ENCODE results near the gene TENM4. TPM values are rescaled to one million over a fixed set of nuclear protein-coding genes. Genes with fewer than 3 reads are reported as not detected.

The TENM4 gene
- total and polyA plus RNA-seq, 4 experiments from 2014 or later = 0.25 to 0.28 TPM; not detected in 2

DNA sequence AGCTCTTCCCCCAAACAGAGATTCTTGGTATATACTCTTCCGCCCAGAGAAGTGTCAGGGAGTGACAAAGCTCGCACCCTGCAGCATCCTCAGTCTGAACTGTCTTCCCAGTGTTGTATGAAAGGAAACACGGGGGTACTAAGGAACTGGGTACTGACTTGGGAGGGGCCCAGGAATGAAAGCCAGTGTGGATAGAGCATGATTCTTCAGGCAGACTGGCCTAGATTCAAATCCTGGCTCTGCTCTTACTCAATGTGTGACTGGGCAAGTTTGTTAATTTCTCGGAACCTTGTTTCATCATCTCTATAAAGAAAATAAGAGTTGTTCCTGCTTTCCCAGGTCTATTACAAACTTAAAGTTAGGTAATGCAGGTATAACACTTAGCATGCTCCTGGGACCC, 600.2 kb downstream of the TENM4 start:
- Mint-ChIP-seq H3K4me3 (no peak overlapping the region), H3K9me3 (no peaks in the 10 kb centered on the region), H3K27me3 (peaks cover 8 to 16% of the 10 kb centered on the region in 2 donors), H3K27ac (no peak overlapping the region), H3K36me3 (no peaks in the 10 kb centered on the region), H3K4me1 (no peaks in the 10 kb centered on the region)
- Histone ChIP-seq H3K4me1 (ENCODE audit: insufficient read depth, low read length) (no peaks in the 10 kb centered on the region), H3K27me3 (ENCODE audit: insufficient read depth, low read length) (no peaks in the 10 kb centered on the region), H3K27ac (ENCODE audit: low read depth, low read length) (no peak overlapping the region), H3K36me3 (ENCODE audit: insufficient read depth, low read length) (no peaks in the 10 kb centered on the region), H3K9me3 (ENCODE audit: control insufficient read depth in 1 of 2, low read length in 2 of 2) (no peaks in the 10 kb centered on the region), H3K4me3 (ENCODE audit: low read length in 2 of 2) (no peak overlapping the region)
- DNase-seq = no peak
- POLR2A ChIA-PET (ENCODE audit: partially characterized antibody) = no interaction called here
- CTCF ChIA-PET (ENCODE audit: partially characterized antibody) = no interaction called here
- intact Hi-C loops (cut with micrococcal nuclease) = no loop called here

GRCh38 chr11:78840200-78840599, 600.6 kb downstream of the TENM4 start:
- H3K4me3 ChIP-seq (ENCODE audit: low read length in 2 of 2) = no peak overlapping the region
- Mint-ChIP-seq H3K36me3 (no peaks in the 10 kb centered on the region), H3K4me3 (no peak overlapping the region), H3K4me1 (no peaks in the 10 kb centered on the region), H3K27ac (no peak overlapping the region), H3K27me3 (peaks cover 8 to 14% of the 10 kb centered on the region in 2 donors), H3K9me3 (no peaks in the 10 kb centered on the region)
- no peaks in the 10 kb centered on the region for H3K36me3 ChIP-seq (ENCODE audit: insufficient read depth, low read length)
- POLR2A ChIA-PET (ENCODE audit: partially characterized antibody) = no interaction called here
- no peak for DNase-seq
- H3K27me3 ChIP-seq (ENCODE audit: insufficient read depth, low read length) = no peaks in the 10 kb centered on the region
- intact Hi-C loops (cut with micrococcal nuclease) = no loop called here
- H3K27ac ChIP-seq (ENCODE audit: low read depth, low read length) = no peak overlapping the region
- no peaks in the 10 kb centered on the region for H3K4me1 ChIP-seq (ENCODE audit: insufficient read depth, low read length)
- CTCF ChIA-PET (ENCODE audit: partially characterized antibody) = no interaction called here
- no peaks in the 10 kb centered on the region for H3K9me3 ChIP-seq (ENCODE audit: control insufficient read depth in 1 of 2, low read length in 2 of 2)

DNA sequence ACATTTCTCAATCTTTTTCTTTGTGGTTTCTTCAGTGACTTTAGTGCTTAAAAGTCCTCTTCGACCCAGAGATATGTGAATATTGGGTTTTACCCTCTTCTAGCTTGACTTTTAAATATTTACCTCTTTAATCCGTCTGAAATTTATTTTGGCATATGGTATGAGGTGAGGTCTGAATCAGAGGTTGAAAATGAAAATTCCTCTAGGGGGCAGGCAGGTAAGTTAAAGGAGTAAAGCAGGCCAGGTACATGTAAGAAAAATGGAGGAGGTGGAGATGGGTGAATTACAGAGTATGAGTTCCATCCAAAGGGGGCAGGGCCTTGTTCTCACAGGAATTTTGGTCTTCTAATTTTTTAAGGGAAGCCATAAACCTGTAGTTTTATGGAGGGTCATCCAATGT, 602.4 kb downstream of the TENM4 start:
- H3K27me3 ChIP-seq (ENCODE audit: insufficient read depth, low read length) = no peaks in the 10 kb centered on the region
- no peaks in the 10 kb centered on the region for H3K36me3 ChIP-seq (ENCODE audit: insufficient read depth, low read length)
- H3K27ac ChIP-seq (ENCODE audit: low read depth, low read length) = no peak overlapping the region
- H3K4me3 Mint-ChIP-seq = no peak overlapping the region
- no peaks in the 10 kb centered on the region for H3K4me1 Mint-ChIP-seq
- H3K4me1 ChIP-seq (ENCODE audit: insufficient read depth, low read length) = no peaks in the 10 kb centered on the region
- H3K36me3 Mint-ChIP-seq = no peaks in the 10 kb centered on the region
- H3K4me3 ChIP-seq (ENCODE audit: low read length in 2 of 2) = no peak overlapping the region
- POLR2A ChIA-PET (ENCODE audit: partially characterized antibody) = no interaction called here
- intact Hi-C loops (cut with micrococcal nuclease) = no loop called here
- DNase-seq = no peak
- peaks cover 8 to 13% of the 10 kb centered on the region in 2 donors for H3K27me3 Mint-ChIP-seq
- CTCF ChIA-PET (ENCODE audit: partially characterized antibody) = no interaction called here
- no peak overlapping the region for H3K27ac Mint-ChIP-seq
- no peaks in the 10 kb centered on the region for H3K9me3 Mint-ChIP-seq
- H3K9me3 ChIP-seq (ENCODE audit: control insufficient read depth in 1 of 2, low read length in 2 of 2) = no peaks in the 10 kb centered on the region

GRCh38 chr11:78835646-78836045, 605.2 kb downstream of the TENM4 start:
- no peaks in the 10 kb centered on the region for H3K9me3 ChIP-seq (ENCODE audit: control insufficient read depth in 1 of 2, low read length in 2 of 2)
- ChIA-PET POLR2A (ENCODE audit: partially characterized antibody) (no interaction called here), CTCF (ENCODE audit: partially characterized antibody) (no interaction called here)
- Mint-ChIP-seq H3K36me3 (no peaks in the 10 kb centered on the region), H3K27ac (no peak overlapping the region), H3K27me3 (no peaks in the 10 kb centered on the region), H3K9me3 (no peaks in the 10 kb centered on the region), H3K4me3 (no peak overlapping the region), H3K4me1 (no peaks in the 10 kb centered on the region)
- no peak overlapping the region for H3K4me3 ChIP-seq (ENCODE audit: low read length in 2 of 2)
- no peaks in the 10 kb centered on the region for H3K27me3 ChIP-seq (ENCODE audit: insufficient read depth, low read length)
- no peak for DNase-seq
- H3K27ac ChIP-seq (ENCODE audit: low read depth, low read length) = no peak overlapping the region
- no peaks in the 10 kb centered on the region for H3K36me3 ChIP-seq (ENCODE audit: insufficient read depth, low read length)
- intact Hi-C loops (cut with micrococcal nuclease) = no loop called here
- no peaks in the 10 kb centered on the region for H3K4me1 ChIP-seq (ENCODE audit: insufficient read depth, low read length)

GRCh38 chr11:78834886-78835285, 605.9 kb downstream of the TENM4 start:
- no peaks in the 10 kb centered on the region for H3K4me1 Mint-ChIP-seq
- POLR2A ChIA-PET (ENCODE audit: partially characterized antibody) = no interaction called here
- H3K27me3 Mint-ChIP-seq = no peaks in the 10 kb centered on the region
- H3K27me3 ChIP-seq (ENCODE audit: insufficient read depth, low read length) = no peaks in the 10 kb centered on the region
- CTCF ChIA-PET (ENCODE audit: partially characterized antibody) = no interaction called here
- H3K4me3 Mint-ChIP-seq = no peak overlapping the region
- no peaks in the 10 kb centered on the region for H3K36me3 Mint-ChIP-seq
- H3K9me3 ChIP-seq (ENCODE audit: control insufficient read depth in 1 of 2, low read length in 2 of 2) = no peaks in the 10 kb centered on the region
- H3K9me3 Mint-ChIP-seq = no peaks in the 10 kb centered on the region
- H3K4me1 ChIP-seq (ENCODE audit: insufficient read depth, low read length) = no peaks in the 10 kb centered on the region
- H3K4me3 ChIP-seq (ENCODE audit: low read length in 2 of 2) = no peak overlapping the region
- H3K27ac ChIP-seq (ENCODE audit: low read depth, low read length) = no peak overlapping the region
- no peak overlapping the region for H3K27ac Mint-ChIP-seq
- intact Hi-C loops (cut with micrococcal nuclease) = no loop called here
- no peaks in the 10 kb centered on the region for H3K36me3 ChIP-seq (ENCODE audit: insufficient read depth, low read length)
- no peak for DNase-seq

GRCh38 chr11:78833237-78833636, 607.6 kb downstream of the TENM4 start:
- Mint-ChIP-seq H3K9me3 (no peaks in the 10 kb centered on the region), H3K4me1 (no peaks in the 10 kb centered on the region), H3K27me3 (peaks cover 0 to 3% of the 10 kb centered on the region in 2 donors), H3K36me3 (no peaks in the 10 kb centered on the region), H3K27ac (no peak overlapping the region), H3K4me3 (no peak overlapping the region)
- Histone ChIP-seq H3K36me3 (ENCODE audit: insufficient read depth, low read length) (no peaks in the 10 kb centered on the region), H3K4me1 (ENCODE audit: insufficient read depth, low read length) (no peaks in the 10 kb centered on the region), H3K27ac (ENCODE audit: low read depth, low read length) (no peak overlapping the region), H3K27me3 (ENCODE audit: insufficient read depth, low read length) (no peaks in the 10 kb centered on the region), H3K4me3 (ENCODE audit: low read length in 2 of 2) (no peak overlapping the region), H3K9me3 (ENCODE audit: control insufficient read depth in 1 of 2, low read length in 2 of 2) (no peaks in the 10 kb centered on the region)
- intact Hi-C loops (cut with micrococcal nuclease) = no loop called here
- POLR2A ChIA-PET (ENCODE audit: partially characterized antibody) = no interaction called here
- CTCF ChIA-PET (ENCODE audit: partially characterized antibody) = no interaction called here
- no peak for DNase-seq

GRCh38 chr11:78832226-78832947, 608.4 kb downstream of the TENM4 start:
- H3K36me3 Mint-ChIP-seq = no peaks in the 10 kb centered on the region
- no peak overlapping the region for H3K4me3 Mint-ChIP-seq
- H3K27ac ChIP-seq (ENCODE audit: low read depth, low read length) = no peak overlapping the region
- no peak overlapping the region for H3K27ac Mint-ChIP-seq
- H3K9me3 Mint-ChIP-seq = no peaks in the 10 kb centered on the region
- no peak overlapping the region for H3K4me3 ChIP-seq (ENCODE audit: low read length in 2 of 2)
- H3K27me3 Mint-ChIP-seq = peaks cover 3% of the 10 kb centered on the region in 2 donors
- H3K36me3 ChIP-seq (ENCODE audit: insufficient read depth, low read length) = no peaks in the 10 kb centered on the region
- intact Hi-C loops (cut with micrococcal nuclease) = no loop called here
- H3K4me1 ChIP-seq (ENCODE audit: insufficient read depth, low read length) = no peaks in the 10 kb centered on the region
- ChIA-PET POLR2A (ENCODE audit: partially characterized antibody) (no interaction called here), CTCF (ENCODE audit: partially characterized antibody) (no interaction called here)
- no peaks in the 10 kb centered on the region for H3K27me3 ChIP-seq (ENCODE audit: insufficient read depth, low read length)
- H3K4me1 Mint-ChIP-seq = no peaks in the 10 kb centered on the region
- no peak for DNase-seq
- H3K9me3 ChIP-seq (ENCODE audit: control insufficient read depth in 1 of 2, low read length in 2 of 2) = no peaks in the 10 kb centered on the region

GRCh38 chr11:78831571-78831970, 609.3 kb downstream of the TENM4 start:
- Mint-ChIP-seq H3K4me1 (no peaks in the 10 kb centered on the region), H3K9me3 (no peaks in the 10 kb centered on the region), H3K4me3 (no peak overlapping the region), H3K27ac (no peak overlapping the region), H3K36me3 (no peaks in the 10 kb centered on the region), H3K27me3 (peaks cover 3% of the 10 kb centered on the region in 2 donors)
- Histone ChIP-seq H3K4me1 (ENCODE audit: insufficient read depth, low read length) (no peaks in the 10 kb centered on the region), H3K36me3 (ENCODE audit: insufficient read depth, low read length) (no peaks in the 10 kb centered on the region), H3K9me3 (ENCODE audit: control insufficient read depth in 1 of 2, low read length in 2 of 2) (no peaks in the 10 kb centered on the region), H3K27ac (ENCODE audit: low read depth, low read length) (no peak overlapping the region), H3K4me3 (ENCODE audit: low read length in 2 of 2) (no peak overlapping the region), H3K27me3 (ENCODE audit: insufficient read depth, low read length) (no peaks in the 10 kb centered on the region)
- intact Hi-C loops (cut with micrococcal nuclease) = no loop called here
- CTCF ChIA-PET (ENCODE audit: partially characterized antibody) = no interaction called here
- POLR2A ChIA-PET (ENCODE audit: partially characterized antibody) = no interaction called here
- no peak for DNase-seq

Measured in CD4-positive, alpha-beta memory T cell (primary cell).